ENCODE results near the gene UNC93B1.
"Not testable (repeated sequence)": the region's sequence is repeated elsewhere in the genome, so short reads cannot be mapped to it uniquely, and the experiment has no call there.

Gene UNC93B1

GRCh38 chr11:68002938-68003845 lies 705 bp downstream of the UNC93B1 start:
- TF ChIP-seq POLR2A (IDR thresholded peaks at IDR 0.05; ENCODE audit: low read depth, low read length) = no peak
- FAIRE-seq = no peak
- no peak for DNase-seq (ENCODE audit: insufficient read length, low spot score)

- DNase-seq (ENCODE audit: insufficient read length, low spot score) (no peak), FAIRE-seq (no peak)
- no peak for TF ChIP-seq POLR2A (IDR thresholded peaks at IDR 0.05; ENCODE audit: low read depth, low read length)
Measured at GRCh38 chr11:68002575-68002937, 1.3 kb downstream of the UNC93B1 start.

GRCh38 chr11:67999704-68000103 lies 4.2 kb downstream of the UNC93B1 start:
- no peak for FAIRE-seq
- no peak for DNase-seq (ENCODE audit: insufficient read length, low spot score)
- no peak for TF ChIP-seq POLR2A (IDR thresholded peaks at IDR 0.05; ENCODE audit: low read depth, low read length)

GRCh38 chr11:67999201-67999629 lies 4.7 kb downstream of the UNC93B1 start:
- DNase-seq (ENCODE audit: insufficient read length, low spot score) (no peak), FAIRE-seq (no peak)
- TF ChIP-seq POLR2A (IDR thresholded peaks at IDR 0.05; ENCODE audit: low read depth, low read length) = no peak

- TF ChIP-seq POLR2A (IDR thresholded peaks at IDR 0.05; ENCODE audit: low read depth, low read length) = no peak
- FAIRE-seq = no peak
- no peak for DNase-seq (ENCODE audit: insufficient read length, low spot score)
Measured at GRCh38 chr11:67998150-67999045, 5.5 kb downstream of the UNC93B1 start.

GRCh38 chr11:67997475-67997921 lies 6.4 kb downstream of the UNC93B1 start:
- FAIRE-seq (no peak), DNase-seq (ENCODE audit: insufficient read length, low spot score) (no peak)
- TF ChIP-seq POLR2A (IDR thresholded peaks at IDR 0.05; ENCODE audit: low read depth, low read length) = no peak

GRCh38 chr11:67996622-67997474 lies 7.0 kb downstream of the UNC93B1 start:
- DNase-seq (ENCODE audit: insufficient read length, low spot score) = peak; percentile 96
- no peak for TF ChIP-seq POLR2A (IDR thresholded peaks at IDR 0.05; ENCODE audit: low read depth, low read length)
- peak; percentile 23 for FAIRE-seq

- FAIRE-seq = no peak
- TF ChIP-seq POLR2A (IDR thresholded peaks at IDR 0.05; ENCODE audit: low read depth, low read length) = no peak
- no peak for DNase-seq (ENCODE audit: insufficient read length, low spot score)
Measured at GRCh38 chr11:67996051-67996450, 7.8 kb downstream of the UNC93B1 start.

- not testable (repeated sequence) for FAIRE-seq; DNase-seq (ENCODE audit: insufficient read length, low spot score)
Measured at GRCh38 chr11:67995579-67995978, 8.3 kb downstream of the UNC93B1 start.

- not testable (repeated sequence) for FAIRE-seq; DNase-seq (ENCODE audit: insufficient read length, low spot score)
Measured at GRCh38 chr11:67995129-67995528, 8.8 kb downstream of the UNC93B1 start.

GRCh38 chr11:67994387-67994786 lies 9.5 kb downstream of the UNC93B1 start:
- DNase-seq (ENCODE audit: insufficient read length, low spot score); FAIRE-seq: not testable (repeated sequence)

- not testable (repeated sequence) for FAIRE-seq; DNase-seq (ENCODE audit: insufficient read length, low spot score)
Measured at GRCh38 chr11:67993821-67994220, 10.1 kb downstream of the UNC93B1 start.

- DNase-seq (ENCODE audit: insufficient read length, low spot score); FAIRE-seq: not testable (repeated sequence)
Measured at GRCh38 chr11:67991347-67992121, 12.4 kb downstream of the UNC93B1 start.

- not testable (repeated sequence) for FAIRE-seq; DNase-seq (ENCODE audit: insufficient read length, low spot score)
Measured at GRCh38 chr11:67990546-67991346, 13.2 kb downstream of the UNC93B1 start.

- FAIRE-seq; DNase-seq (ENCODE audit: insufficient read length, low spot score): not testable (repeated sequence)
Measured at GRCh38 chr11:67985302-67985701, 18.6 kb downstream of the UNC93B1 start.

Measured in H54 (cell line).